Vagina (tissue), 2 donors: ENCODE measurements around the gene TPP1.

Experiments used
- CTCF ChIP-seq, 3 experiments: fragments of 450-650 bp in 2 of 3; fragments of 200-600 bp in 1 of 3; sonication (generic) in 1 of 3; IDR thresholded peaks; one replicate each; pipeline ENCODE4 v1.5.1; 2017 to 2019; ENCODE audit warnings: antibody characterized with exemption in 3 of 3, mild to moderate bottlenecking in 2 of 3, moderate library complexity in 2 of 3
- POLR2A ChIP-seq, 2 donors: fragments of 450-650 bp; IDR thresholded peaks; one replicate each; pipeline ENCODE4 v1.6.1; 2017; ENCODE audit warnings: antibody characterized with exemption in 2 of 2, mild to moderate bottlenecking in 2 of 2, moderate library complexity in 2 of 2
- POLR2AphosphoS5 ChIP-seq, 2 donors: sonication (generic); formaldehyde crosslinking; IDR thresholded peaks; one replicate each; pipeline ENCODE4 v1.9.0; 2017; ENCODE audit warnings: antibody characterized with exemption in 2 of 2, mild to moderate bottlenecking in 2 of 2, low read depth in 1 of 2; ENCODE audit not compliant: insufficient read depth in 1 of 2

GRCh38 chr11:6666302-6667183, 47.3 kb upstream of the TPP1 start:
- TF ChIP-seq CTCF (IDR thresholded peaks at IDR 0.05) (no peak), POLR2A (IDR thresholded peaks at IDR 0.05) (no peak), POLR2AphosphoS5 (IDR thresholded peaks at IDR 0.05; ENCODE audit: insufficient read depth in 1 of 2, low read depth in 1 of 2) (no peak)
